Measurements from ENCODE around the gene RUNX2.

Gene RUNX2

GRCh38 chr6:45640811-45641210 is 312.7 kb downstream of the RUNX2 start:
- H4K12ac ChIP-seq (ENCODE audit: low read depth, low read length), result no peak overlapping the region
- DNase-seq, result peak; percentile 54 to 61

GRCh38 chr6:45642331-45643125 is 314.4 kb downstream of the RUNX2 start:
- Histone ChIP-seq H4K8ac (ENCODE audit: low read depth, low read length) (no peak overlapping the region), H3K27ac (ENCODE audit: low read depth, low read length) (no peak overlapping the region), H3K18ac (ENCODE audit: low read length) (no peak overlapping the region), H2BK120ac (ENCODE audit: insufficient read depth, low read length, poor library complexity) (no peak overlapping the region), H2BK5ac (ENCODE audit: low read depth, low read length, poor library complexity) (no peak overlapping the region), H3K79me2 (ENCODE audit: control insufficient read depth, insufficient read depth, low read length, poor library complexity) (no peaks in the 10 kb centered on the region), H3K4me1 (ENCODE audit: control insufficient read depth in 1 of 2, insufficient read depth in 2 of 2, low read length in 2 of 2) (peaks cover 22 to 24% of the 10 kb centered on the region in 2 experiments), H3K4me2 (ENCODE audit: low read length) (no peak overlapping the region), H4K91ac (ENCODE audit: low read depth, low read length) (no peak overlapping the region), H3K9me3 (ENCODE audit: insufficient read depth, low read depth, low read length) (peaks cover 7% of the 10 kb centered on the region), H3K4ac (ENCODE audit: low read depth, low read length) (no peak overlapping the region), H3K36me3 (ENCODE audit: control insufficient read depth in 1 of 2, insufficient read depth in 2 of 2, low read length in 2 of 2) (no peaks in the 10 kb centered on the region), H3K9ac (ENCODE audit: low read length) (no peak overlapping the region), H3K23ac (ENCODE audit: low read length) (no peak overlapping the region), H3K14ac (ENCODE audit: low read length) (no peak overlapping the region), H4K12ac (ENCODE audit: low read depth, low read length) (no peak overlapping the region), H3K4me3 (ENCODE audit: low read depth, low read length) (no peak overlapping the region), H2BK12ac (ENCODE audit: low read length) (peak overlapping the region; percentile 68), H3K27me3 (ENCODE audit: insufficient read depth, low read length) (no peaks in the 10 kb centered on the region), H2AK5ac (ENCODE audit: low read length) (no peak overlapping the region), H3K79me1 (ENCODE audit: low read length) (peaks cover 13% of the 10 kb centered on the region), H2AFZ (ENCODE audit: insufficient read depth, low read length, poor library complexity) (no peak overlapping the region)
- no peak for DNase-seq
- no CpG with 5 or more reads among the region's 20 CpGs for WGBS (ENCODE audit: extremely low coverage, insufficient coverage, insufficient read length)

More at GRCh38 chr6:45640811-45641210, 312.7 kb downstream of the RUNX2 start:
- peak overlapping the region; percentile 38 for H2AK5ac ChIP-seq (ENCODE audit: low read length)
- no peak overlapping the region for H3K4ac ChIP-seq (ENCODE audit: low read depth, low read length)
- H3K36me3 ChIP-seq (ENCODE audit: control insufficient read depth in 1 of 2, insufficient read depth in 2 of 2, low read length in 2 of 2), result no peaks in the 10 kb centered on the region
- H3K14ac ChIP-seq (ENCODE audit: low read length), result peak overlapping the region; percentile 35
- H3K4me1 ChIP-seq (ENCODE audit: control insufficient read depth in 1 of 2, insufficient read depth in 2 of 2, low read length in 2 of 2), result peaks cover 13 to 15% of the 10 kb centered on the region in 2 experiments
- no peak overlapping the region for H4K91ac ChIP-seq (ENCODE audit: low read depth, low read length)
- H3K27ac ChIP-seq (ENCODE audit: low read depth, low read length), result no peak overlapping the region
- no peak overlapping the region for H3K4me3 ChIP-seq (ENCODE audit: low read depth, low read length)
- WGBS (ENCODE audit: extremely low coverage, insufficient coverage, insufficient read length), result no CpG with 5 or more reads among the region's 13 CpGs
- H3K9ac ChIP-seq (ENCODE audit: low read length), result no peak overlapping the region
- H4K8ac ChIP-seq (ENCODE audit: low read depth, low read length), result no peak overlapping the region
- H3K79me2 ChIP-seq (ENCODE audit: control insufficient read depth, insufficient read depth, low read length, poor library complexity), result no peaks in the 10 kb centered on the region
- peaks cover 5% of the 10 kb centered on the region for H3K9me3 ChIP-seq (ENCODE audit: insufficient read depth, low read depth, low read length)
- no peak overlapping the region for H3K23ac ChIP-seq (ENCODE audit: low read length)
- H3K4me2 ChIP-seq (ENCODE audit: low read length), result no peak overlapping the region
- H2AFZ ChIP-seq (ENCODE audit: insufficient read depth, low read length, poor library complexity), result no peak overlapping the region
- H2BK12ac ChIP-seq (ENCODE audit: low read length), result no peak overlapping the region
- H3K27me3 ChIP-seq (ENCODE audit: insufficient read depth, low read length), result no peaks in the 10 kb centered on the region
- no peak overlapping the region for H3K18ac ChIP-seq (ENCODE audit: low read length)
- H2BK5ac ChIP-seq (ENCODE audit: low read depth, low read length, poor library complexity), result no peak overlapping the region
- peaks cover 6% of the 10 kb centered on the region for H3K79me1 ChIP-seq (ENCODE audit: low read length)
- no peak overlapping the region for H2BK120ac ChIP-seq (ENCODE audit: insufficient read depth, low read length, poor library complexity)

- no CpG with 5 or more reads among the region's 3 CpGs for WGBS (ENCODE audit: extremely low coverage, insufficient coverage, insufficient read length)
- Histone ChIP-seq H2AK5ac (ENCODE audit: low read length) (no peak overlapping the region), H3K79me2 (ENCODE audit: control insufficient read depth, insufficient read depth, low read length, poor library complexity) (no peaks in the 10 kb centered on the region)
Observed at GRCh38 chr6:45643126-45643525, 315.0 kb downstream of the RUNX2 start.

GRCh38 chr6:45644720-45645119 is 316.6 kb downstream of the RUNX2 start:
- Histone ChIP-seq H3K9me3 (ENCODE audit: insufficient read depth, low read depth, low read length) (peaks cover 7% of the 10 kb centered on the region), H3K27ac (ENCODE audit: low read depth, low read length) (no peak overlapping the region), H4K8ac (ENCODE audit: low read depth, low read length) (no peak overlapping the region), H3K79me2 (ENCODE audit: control insufficient read depth, insufficient read depth, low read length, poor library complexity) (no peaks in the 10 kb centered on the region), H2BK12ac (ENCODE audit: low read length) (no peak overlapping the region), H3K9ac (ENCODE audit: low read length) (no peak overlapping the region), H2BK120ac (ENCODE audit: insufficient read depth, low read length, poor library complexity) (no peak overlapping the region), H3K4me3 (ENCODE audit: low read depth, low read length) (no peak overlapping the region), H2AFZ (ENCODE audit: insufficient read depth, low read length, poor library complexity) (no peak overlapping the region), H3K4me1 (ENCODE audit: control insufficient read depth in 1 of 2, insufficient read depth in 2 of 2, low read length in 2 of 2) (peaks cover 25 to 32% of the 10 kb centered on the region in 2 experiments), H4K91ac (ENCODE audit: low read depth, low read length) (peak overlapping the region; percentile 28), H2BK5ac (ENCODE audit: low read depth, low read length, poor library complexity) (no peak overlapping the region), H3K36me3 (ENCODE audit: control insufficient read depth in 1 of 2, insufficient read depth in 2 of 2, low read length in 2 of 2) (no peaks in the 10 kb centered on the region), H3K27me3 (ENCODE audit: insufficient read depth, low read length) (no peaks in the 10 kb centered on the region), H2AK5ac (ENCODE audit: low read length) (no peak overlapping the region), H4K12ac (ENCODE audit: low read depth, low read length) (no peak overlapping the region), H3K14ac (ENCODE audit: low read length) (no peak overlapping the region), H3K4me2 (ENCODE audit: low read length) (no peak overlapping the region), H3K23ac (ENCODE audit: low read length) (no peak overlapping the region), H3K18ac (ENCODE audit: low read length) (no peak overlapping the region), H3K4ac (ENCODE audit: low read depth, low read length) (no peak overlapping the region), H3K79me1 (ENCODE audit: low read length) (peaks cover 19% of the 10 kb centered on the region)
- DNase-seq, result no peak

More at GRCh38 chr6:45643126-45643525, 315.0 kb downstream of the RUNX2 start:
- H4K12ac ChIP-seq (ENCODE audit: low read depth, low read length), result no peak overlapping the region
- DNase-seq, result peak; percentile 28 to 38
- no peak overlapping the region for H3K27ac ChIP-seq (ENCODE audit: low read depth, low read length)
- H2BK5ac ChIP-seq (ENCODE audit: low read depth, low read length, poor library complexity), result no peak overlapping the region
- H3K9ac ChIP-seq (ENCODE audit: low read length), result no peak overlapping the region
- H3K18ac ChIP-seq (ENCODE audit: low read length), result no peak overlapping the region
- H3K27me3 ChIP-seq (ENCODE audit: insufficient read depth, low read length), result no peaks in the 10 kb centered on the region
- peaks cover 7% of the 10 kb centered on the region for H3K9me3 ChIP-seq (ENCODE audit: insufficient read depth, low read depth, low read length)
- no peak overlapping the region for H4K91ac ChIP-seq (ENCODE audit: low read depth, low read length)
- H3K36me3 ChIP-seq (ENCODE audit: control insufficient read depth in 1 of 2, insufficient read depth in 2 of 2, low read length in 2 of 2), result no peaks in the 10 kb centered on the region
- no peak overlapping the region for H2BK120ac ChIP-seq (ENCODE audit: insufficient read depth, low read length, poor library complexity)
- H3K23ac ChIP-seq (ENCODE audit: low read length), result no peak overlapping the region
- no peak overlapping the region for H3K4me2 ChIP-seq (ENCODE audit: low read length)
- H3K4ac ChIP-seq (ENCODE audit: low read depth, low read length), result no peak overlapping the region
- no peak overlapping the region for H4K8ac ChIP-seq (ENCODE audit: low read depth, low read length)
- H2AFZ ChIP-seq (ENCODE audit: insufficient read depth, low read length, poor library complexity), result no peak overlapping the region
- no peak overlapping the region for H3K4me3 ChIP-seq (ENCODE audit: low read depth, low read length)
- peaks cover 22 to 27% of the 10 kb centered on the region in 2 experiments for H3K4me1 ChIP-seq (ENCODE audit: control insufficient read depth in 1 of 2, insufficient read depth in 2 of 2, low read length in 2 of 2)
- H3K79me1 ChIP-seq (ENCODE audit: low read length), result peaks cover 16% of the 10 kb centered on the region
- H2BK12ac ChIP-seq (ENCODE audit: low read length), result no peak overlapping the region
- no peak overlapping the region for H3K14ac ChIP-seq (ENCODE audit: low read length)

All from trophoblast cell (in vitro differentiated cells and primary cell).